ENCODE data around the gene CD34. TPM values are rescaled to one million over a fixed set of nuclear protein-coding genes. Genes with fewer than 3 reads are reported as not detected.

The CD34 gene
- total RNA-seq, 4 donors from 2014 or later, result 20.7 to 38.8 (median 27.8) TPM

DNA sequence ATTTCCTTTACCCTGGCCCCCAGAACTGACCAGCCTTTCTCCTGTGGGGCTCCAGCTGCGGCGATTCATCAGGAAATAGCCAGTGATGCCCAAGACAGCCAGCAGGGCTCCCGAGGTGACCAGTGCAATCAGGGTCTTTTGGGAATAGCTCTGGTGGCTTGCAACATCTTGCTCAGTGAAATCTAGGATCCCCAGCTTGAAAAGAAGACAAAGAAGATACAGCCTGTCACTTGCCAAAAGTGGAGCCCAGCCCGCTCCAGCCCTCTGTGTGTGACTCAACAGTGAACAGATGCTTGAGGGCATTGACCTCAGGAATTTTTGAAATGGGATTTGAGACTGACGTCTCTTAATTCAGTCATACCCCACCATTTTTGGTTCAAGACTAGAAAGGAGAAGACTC is 22.3 kb downstream of the CD34 start:
- peak overlapping the region in 2 of 3 donors; percentile 20 to 85 for H3K27ac ChIP-seq
- no peaks in the 10 kb centered on the region for H3K27me3 ChIP-seq
- intact Hi-C loops (cut with DNase I), result loop anchor here (10.0 kb wide), 1 partner anchor 106 kb away; no protein-coding TSS in a partner anchor
- H3K4me3 ChIP-seq (replicated peaks in 1 of 3), result no peak overlapping the region
- no peaks in the 10 kb centered on the region for H3K9me3 ChIP-seq
- TF ChIP-seq, protein P1, sequence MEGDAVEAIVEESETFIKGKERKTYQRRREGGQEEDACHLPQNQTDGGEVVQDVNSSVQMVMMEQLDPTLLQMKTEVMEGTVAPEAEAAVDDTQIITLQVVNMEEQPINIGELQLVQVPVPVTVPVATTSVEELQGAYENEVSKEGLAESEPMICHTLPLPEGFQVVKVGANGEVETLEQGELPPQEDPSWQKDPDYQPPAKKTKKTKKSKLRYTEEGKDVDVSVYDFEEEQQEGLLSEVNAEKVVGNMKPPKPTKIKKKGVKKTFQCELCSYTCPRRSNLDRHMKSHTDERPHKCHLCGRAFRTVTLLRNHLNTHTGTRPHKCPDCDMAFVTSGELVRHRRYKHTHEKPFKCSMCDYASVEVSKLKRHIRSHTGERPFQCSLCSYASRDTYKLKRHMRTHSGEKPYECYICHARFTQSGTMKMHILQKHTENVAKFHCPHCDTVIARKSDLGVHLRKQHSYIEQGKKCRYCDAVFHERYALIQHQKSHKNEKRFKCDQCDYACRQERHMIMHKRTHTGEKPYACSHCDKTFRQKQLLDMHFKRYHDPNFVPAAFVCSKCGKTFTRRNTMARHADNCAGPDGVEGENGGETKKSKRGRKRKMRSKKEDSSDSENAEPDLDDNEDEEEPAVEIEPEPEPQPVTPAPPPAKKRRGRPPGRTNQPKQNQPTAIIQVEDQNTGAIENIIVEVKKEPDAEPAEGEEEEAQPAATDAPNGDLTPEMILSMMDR (IDR thresholded peaks at IDR 0.05), result no peak
- TF ChIP-seq POLR2A (IDR thresholded peaks at IDR 0.05), result no peak
- no peaks in the 10 kb centered on the region for H3K36me3 ChIP-seq
- 70 to 74% methylated on average over 5 of the region's 5 CpGs for WGBS, 2 donors
- DNase-seq, result no peak
- H3K4me1 ChIP-seq, result peaks cover 14 to 48% of the 10 kb centered on the region in 2 donors

DNA sequence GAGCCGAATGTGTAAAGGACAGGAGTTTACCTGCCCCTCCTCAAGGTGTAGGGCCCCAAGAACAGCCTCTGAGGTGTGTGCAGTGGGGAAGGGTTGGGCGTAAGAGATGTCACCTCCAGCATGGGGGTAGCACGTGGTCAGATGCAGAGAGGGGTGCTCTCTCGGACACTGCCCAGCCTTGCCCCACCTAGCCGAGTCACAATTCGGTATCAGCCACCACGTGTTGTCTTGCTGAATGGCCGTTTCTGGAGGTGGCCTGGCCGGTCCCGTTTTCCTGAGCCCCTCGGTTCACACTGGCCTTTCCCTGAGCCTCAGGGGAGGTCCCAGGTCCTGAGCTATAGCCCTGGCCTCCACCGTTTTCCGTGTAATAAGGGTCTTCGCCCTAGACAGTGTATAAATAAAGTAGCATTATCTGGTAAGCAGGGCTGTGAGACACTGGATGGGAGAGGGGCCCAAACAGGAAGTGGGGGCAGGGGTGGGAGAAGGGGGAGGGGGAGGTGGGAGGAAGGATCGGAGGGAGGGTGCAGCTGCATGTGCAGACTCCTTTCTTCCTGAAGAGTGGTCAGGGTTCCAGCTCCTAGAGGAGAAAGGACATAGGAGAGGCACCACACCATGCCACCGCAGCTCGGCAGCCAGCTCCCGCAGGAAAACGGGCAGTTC is 23.3 kb downstream of the CD34 start:
- H3K4me3 ChIP-seq (replicated peaks in 1 of 3), result no peak overlapping the region
- H3K27me3 ChIP-seq, result no peaks in the 10 kb centered on the region
- WGBS, 2 donors, result 73 to 84% methylated on average over 18 to 19 of the region's 19 CpGs
- H3K27ac ChIP-seq, result peak overlapping the region in 1 of 3 donors; percentile 85
- no peak for DNase-seq
- no peaks in the 10 kb centered on the region for H3K36me3 ChIP-seq
- TF ChIP-seq, protein P1 (IDR thresholded peaks at IDR 0.05), result no peak
- no peak for TF ChIP-seq POLR2A (IDR thresholded peaks at IDR 0.05)
- intact Hi-C loops (cut with DNase I), result loop anchor here (10.0 kb wide), 1 partner anchor 107 kb away; no protein-coding TSS in a partner anchor
- no peaks in the 10 kb centered on the region for H3K9me3 ChIP-seq
- H3K4me1 ChIP-seq, result peaks cover 14 to 48% of the 10 kb centered on the region in 2 donors

DNA sequence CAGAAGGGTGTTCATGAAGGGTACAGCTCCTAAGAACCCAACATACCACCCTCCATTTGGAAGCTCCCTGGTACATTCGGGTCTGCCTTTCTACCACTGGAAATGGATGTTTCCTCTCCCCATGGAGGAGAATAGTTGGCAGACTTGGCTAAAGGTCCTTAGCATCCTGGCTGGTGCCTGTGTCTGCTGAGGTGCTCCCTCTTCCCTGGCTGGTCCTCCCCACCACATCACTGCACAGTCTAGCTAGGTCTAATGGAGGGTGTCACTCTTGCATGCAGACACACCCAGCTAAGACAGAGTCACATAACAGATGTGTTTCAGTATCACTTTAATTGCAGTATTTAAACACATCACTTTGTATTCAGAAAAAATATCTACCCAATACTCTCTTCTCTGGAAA is 24.7 kb downstream of the CD34 start:
- H3K27ac ChIP-seq, result peak overlapping the region in 1 of 3 donors; percentile 67
- peaks cover 14 to 39% of the 10 kb centered on the region in 2 donors for H3K4me1 ChIP-seq
- 73 to 75% methylated on average over 1 of the region's 1 CpG for WGBS, 2 donors
- intact Hi-C loops (cut with DNase I), result loop anchor here (10.0 kb wide), 1 partner anchor 109 kb away; no protein-coding TSS in a partner anchor
- H3K27me3 ChIP-seq, result no peaks in the 10 kb centered on the region
- no peaks in the 10 kb centered on the region for H3K36me3 ChIP-seq
- H3K4me3 ChIP-seq (replicated peaks in 1 of 3), result no peak overlapping the region
- no peaks in the 10 kb centered on the region for H3K9me3 ChIP-seq
- DNase-seq, result no peak
- TF ChIP-seq, protein P1 (IDR thresholded peaks at IDR 0.05), result no peak
- no peak for TF ChIP-seq POLR2A (IDR thresholded peaks at IDR 0.05)

DNA sequence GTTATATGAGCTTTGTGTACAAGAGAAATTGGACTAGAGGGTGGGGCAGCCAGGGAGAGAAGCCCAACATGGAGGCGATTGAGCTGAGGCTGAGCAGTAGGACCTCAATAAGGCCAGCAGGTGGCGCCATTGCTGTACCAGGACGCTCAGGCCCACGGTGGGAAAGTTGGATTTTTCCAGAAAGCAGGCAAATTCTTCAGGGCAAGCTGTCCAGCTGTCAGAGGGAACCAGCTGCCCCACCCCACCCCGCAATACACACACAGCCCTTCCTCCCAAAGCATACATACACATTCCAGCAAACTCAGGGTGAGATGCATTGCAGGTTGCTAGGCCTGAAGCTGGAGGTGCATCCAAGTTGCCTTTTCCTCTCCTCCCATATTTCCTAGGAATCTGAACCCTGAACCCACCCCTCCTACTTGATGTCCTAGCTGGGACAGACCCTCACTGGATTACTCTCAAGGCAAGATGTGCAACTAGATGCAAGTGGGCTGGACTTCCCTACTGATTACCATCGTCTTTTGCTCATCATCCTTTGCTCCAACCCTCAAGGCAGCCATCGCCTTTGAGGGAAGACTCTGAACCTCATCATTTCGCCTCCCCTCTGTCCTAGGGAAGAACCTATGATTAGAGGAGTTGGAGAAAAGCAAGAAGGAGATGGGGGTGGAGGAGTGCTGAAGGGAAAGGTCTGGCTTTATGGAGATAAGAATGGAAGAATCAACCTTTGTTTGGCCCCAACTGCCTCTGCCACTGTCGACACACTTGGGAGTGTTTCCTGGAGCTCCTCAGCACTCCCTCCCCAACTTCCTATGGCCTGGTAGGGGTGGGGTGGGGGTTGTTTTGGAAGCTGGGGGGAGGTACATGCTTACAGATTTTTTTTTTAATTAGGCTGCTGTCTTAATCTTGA is 25.5 kb downstream of the CD34 start:
- peaks cover 8 to 31% of the 10 kb centered on the region in 2 donors for H3K4me1 ChIP-seq
- no peaks in the 10 kb centered on the region for H3K9me3 ChIP-seq
- TF ChIP-seq, protein P1 (IDR thresholded peaks at IDR 0.05), result peak; percentile 87 to 97 (median 92)
- peak in 1 of 2 donors; percentile 36 for TF ChIP-seq POLR2A (IDR thresholded peaks at IDR 0.05)
- no peaks in the 10 kb centered on the region for H3K27me3 ChIP-seq
- peak; percentile 83 to 88 for DNase-seq
- no peaks in the 10 kb centered on the region for H3K36me3 ChIP-seq
- intact Hi-C loops (cut with DNase I), result loop anchor here (10.0 kb wide), 1 partner anchor 109 kb away; no protein-coding TSS in a partner anchor
- WGBS, 2 donors, result 28 to 36% methylated on average over 9 of the region's 9 CpGs
- peak overlapping the region in 2 of 3 donors; percentile 45 to 67 for H3K27ac ChIP-seq
- no peak overlapping the region for H3K4me3 ChIP-seq (replicated peaks in 1 of 3)
